Esophagus (tissue), 2 donors: ENCODE results near the gene OGDH. TPM values are rescaled to one million over a fixed set of nuclear protein-coding genes. Genes with fewer than 3 reads are reported as not detected.

Source experiments
- H3K27ac ChIP-seq, 2 donors: one replicate each; pipeline ENCODE4 v1.5.1; 2013; ENCODE audit warnings: low read depth in 2 of 2, mild to moderate bottlenecking in 2 of 2, inconsistent platforms in 1 of 2, low read length in 1 of 2, moderate library complexity in 1 of 2
- H3K27me3 ChIP-seq, 2 donors: one replicate each; pipeline ENCODE4 v1.6.1; 2013; ENCODE audit warnings: low read length in 2 of 2, control low read depth in 1 of 2, mild to moderate bottlenecking in 1 of 2; ENCODE audit not compliant: insufficient read depth in 2 of 2, control insufficient read depth in 1 of 2
- H3K36me3 ChIP-seq, 2 donors: one replicate each; pipeline ENCODE4 v1.6.1; 2013; ENCODE audit warnings: low read length in 1 of 2; ENCODE audit not compliant: control insufficient read depth in 2 of 2, insufficient read depth in 2 of 2
- H3K4me1 ChIP-seq, 2 donors: one replicate each; pipeline ENCODE4 v1.6.1; 2013; ENCODE audit warnings: low read length in 1 of 2; ENCODE audit not compliant: control insufficient read depth in 2 of 2, insufficient read depth in 2 of 2
- H3K4me3 ChIP-seq, 2 donors: one replicate each; pipeline ENCODE4 v1.5.1; 2013; ENCODE audit warnings: low read length in 2 of 2, mild to moderate bottlenecking in 2 of 2, low read depth in 1 of 2, moderate library complexity in 1 of 2
- H3K9me3 ChIP-seq, 2 donors: one replicate each; pipeline ENCODE4 v1.6.1; 2013; ENCODE audit warnings: mild to moderate bottlenecking in 2 of 2, low read depth in 1 of 2, low read length in 1 of 2, moderate library complexity in 1 of 2; ENCODE audit not compliant: control insufficient read depth in 2 of 2, insufficient read depth in 1 of 2
- WGBS, 2 donors: extraction: QIAGEN DNeasy Blood & Tissue Kit; methylation state at CpG; one replicate each; pipeline ENCODE4 v1.1.7; 2013; 5-methylcytosine and 5-hydroxymethylcytosine counted together
- polyA plus RNA-seq, 2 donors: library from polyadenylated mRNA; stranded (reverse); fragments of 200-250 nt; gene quantifications; one replicate each; pipeline ENCODE4 v1.2.3, GENCODE V29; 2013
- donor health status: healthy with polysubstance abuse.
- donor health status: Bipolar disorder and iron deficiency.

OGDH gene
- polyA plus RNA-seq, 2 donors = 25.8 to 43.0 TPM

DNA sequence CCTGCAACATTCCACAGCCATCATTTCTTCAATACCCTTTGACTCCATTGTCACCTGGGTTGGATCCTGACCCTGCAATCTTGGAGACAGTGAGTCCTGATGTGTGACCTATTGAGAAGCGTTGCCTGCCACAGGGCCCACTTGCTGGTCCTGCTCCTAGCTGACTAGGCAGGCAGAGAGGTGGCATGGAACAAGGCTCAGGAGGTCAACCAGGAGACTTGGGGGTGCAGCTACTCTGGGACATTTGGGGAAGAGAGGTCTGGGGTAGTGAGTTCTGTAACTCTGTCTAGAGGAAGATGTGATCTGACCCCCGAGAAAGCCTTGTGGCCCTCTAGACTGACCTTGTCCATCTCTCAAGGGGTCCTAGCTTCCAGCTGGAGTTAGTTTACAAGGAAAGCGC is 144.0 kb downstream of the OGDH start:
- peaks cover 9 to 33% of the 10 kb centered on the region in 2 donors for H3K4me1 ChIP-seq

DNA sequence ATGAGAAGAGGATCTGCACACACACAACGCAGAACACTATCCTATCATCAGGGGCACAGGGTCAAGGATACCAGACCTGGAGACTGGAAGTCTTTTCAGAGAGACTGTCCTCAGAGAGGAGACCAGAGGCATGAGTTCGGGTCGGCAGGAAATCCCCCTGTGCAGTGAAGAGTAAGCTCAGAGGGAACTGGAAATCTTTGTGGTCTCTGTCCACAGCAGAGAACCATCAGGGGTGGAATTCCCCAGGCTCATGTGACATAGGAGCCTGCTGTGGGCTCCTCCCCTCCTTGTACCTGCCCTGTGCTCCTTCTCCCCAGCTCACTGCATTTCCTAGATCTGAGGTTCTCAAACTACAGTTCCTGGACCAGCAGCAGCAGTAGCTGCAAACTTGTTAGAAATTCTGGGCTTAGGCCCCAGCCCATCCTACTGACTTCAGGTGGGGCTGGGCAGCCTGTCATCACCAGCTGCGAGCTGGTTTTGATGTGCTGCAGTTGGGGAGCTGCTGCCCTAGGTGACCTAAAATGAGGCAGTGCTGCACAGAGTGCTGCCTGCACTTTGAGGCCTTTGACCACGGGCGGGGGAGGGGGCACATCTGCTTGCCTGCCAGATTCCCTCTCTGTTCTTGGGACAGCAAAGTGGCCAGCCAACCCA is 144.6 kb downstream of the OGDH start:
- H3K36me3 ChIP-seq = peaks cover 0 to 2% of the 10 kb centered on the region in 2 donors
- peak overlapping the region in 1 of 2 donors; percentile 59 for H3K27ac ChIP-seq
- no peaks in the 10 kb centered on the region for H3K9me3 ChIP-seq
- peaks cover 10 to 34% of the 10 kb centered on the region in 2 donors for H3K4me1 ChIP-seq
- no peaks in the 10 kb centered on the region for H3K27me3 ChIP-seq
- H3K4me3 ChIP-seq = no peak overlapping the region
- 36 to 47% methylated on average over 6 of the region's 6 CpGs for WGBS, 2 donors

More for the DNA sequence above, 144.0 kb downstream of the OGDH start:
- Histone ChIP-seq H3K9me3 (no peaks in the 10 kb centered on the region), H3K27me3 (no peaks in the 10 kb centered on the region), H3K27ac (no peak overlapping the region), H3K36me3 (peaks cover 0 to 2% of the 10 kb centered on the region in 2 donors), H3K4me3 (no peak overlapping the region)
- 85 to 87% methylated on average over 3 of the region's 3 CpGs for WGBS, 2 donors

DNA sequence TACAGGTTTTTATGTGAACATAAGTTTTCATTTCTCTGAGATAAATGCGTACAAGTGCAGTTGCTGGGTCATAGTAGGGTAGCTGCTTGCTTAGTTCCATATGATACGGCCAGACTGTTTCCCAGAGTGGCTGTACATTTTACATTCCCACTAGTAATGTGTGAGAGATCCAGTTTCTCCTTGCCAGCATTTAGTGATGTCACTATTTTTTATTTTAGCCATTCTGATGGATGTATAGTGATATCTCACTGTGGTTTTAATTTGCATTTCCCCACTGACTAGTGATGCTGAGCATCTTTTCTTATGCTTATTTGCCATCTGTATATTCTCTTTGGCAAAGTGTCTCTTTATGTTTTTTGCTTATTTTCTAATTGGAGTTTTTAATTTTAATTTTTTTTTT is 146.4 kb downstream of the OGDH start:
- H3K4me1 ChIP-seq = peaks cover 16 to 34% of the 10 kb centered on the region in 2 donors

DNA sequence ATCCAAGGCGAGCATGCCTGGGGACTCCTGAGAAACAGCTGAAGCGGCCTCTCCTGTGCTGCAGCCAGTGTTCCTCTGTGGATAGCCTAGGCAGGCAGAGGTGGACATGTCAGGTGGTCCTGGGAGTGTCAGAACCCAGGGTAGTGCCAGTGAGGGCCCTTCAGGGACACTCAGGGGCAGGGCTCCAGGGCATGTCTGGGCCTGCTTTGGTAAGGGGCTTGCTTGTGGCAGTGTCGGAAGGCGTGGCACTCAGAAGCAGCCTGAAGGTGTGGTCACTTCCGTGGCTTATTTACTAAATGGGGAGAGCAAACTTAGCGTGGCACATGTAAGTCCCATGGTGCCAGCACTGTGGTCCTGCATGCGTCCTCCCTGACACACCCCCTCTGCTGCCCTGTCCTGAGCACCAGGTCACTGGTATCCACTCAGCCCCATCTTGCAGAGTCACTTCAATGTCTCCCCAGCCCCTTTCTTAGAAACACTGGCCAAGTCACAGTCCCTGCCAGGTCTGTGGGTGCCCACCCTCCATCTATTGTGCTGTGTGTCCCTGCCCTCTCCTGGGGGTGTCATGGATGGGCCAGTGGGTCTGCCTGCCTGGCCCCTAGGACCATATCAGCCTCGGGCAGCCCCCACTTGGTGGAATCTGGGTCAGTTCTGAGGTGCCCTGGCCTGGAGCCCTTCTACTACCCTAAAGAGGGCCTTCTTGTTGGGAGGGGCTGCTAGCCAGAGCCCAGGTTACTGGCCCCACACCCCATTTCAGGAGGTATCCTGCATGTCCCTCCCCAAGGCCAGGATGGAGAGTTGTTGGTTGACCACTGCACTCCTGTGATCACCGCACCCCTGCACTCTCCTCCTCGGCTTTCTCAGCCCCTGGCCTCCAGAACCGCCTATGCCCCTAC is 148.6 kb downstream of the OGDH start:
- H3K4me3 ChIP-seq = no peak overlapping the region
- peaks cover 12 to 26% of the 10 kb centered on the region in 2 donors for H3K4me1 ChIP-seq
- WGBS, 2 donors = 70 to 72% methylated on average over 11 of the region's 11 CpGs

More for the DNA sequence above, 146.4 kb downstream of the OGDH start:
- no peak overlapping the region for H3K27ac ChIP-seq
- WGBS, 2 donors = 87 to 95% methylated on average over 2 of the region's 2 CpGs
- no peak overlapping the region for H3K4me3 ChIP-seq
- H3K36me3 ChIP-seq = peaks cover 7 to 10% of the 10 kb centered on the region in 2 donors
- no peaks in the 10 kb centered on the region for H3K27me3 ChIP-seq
- no peaks in the 10 kb centered on the region for H3K9me3 ChIP-seq

DNA sequence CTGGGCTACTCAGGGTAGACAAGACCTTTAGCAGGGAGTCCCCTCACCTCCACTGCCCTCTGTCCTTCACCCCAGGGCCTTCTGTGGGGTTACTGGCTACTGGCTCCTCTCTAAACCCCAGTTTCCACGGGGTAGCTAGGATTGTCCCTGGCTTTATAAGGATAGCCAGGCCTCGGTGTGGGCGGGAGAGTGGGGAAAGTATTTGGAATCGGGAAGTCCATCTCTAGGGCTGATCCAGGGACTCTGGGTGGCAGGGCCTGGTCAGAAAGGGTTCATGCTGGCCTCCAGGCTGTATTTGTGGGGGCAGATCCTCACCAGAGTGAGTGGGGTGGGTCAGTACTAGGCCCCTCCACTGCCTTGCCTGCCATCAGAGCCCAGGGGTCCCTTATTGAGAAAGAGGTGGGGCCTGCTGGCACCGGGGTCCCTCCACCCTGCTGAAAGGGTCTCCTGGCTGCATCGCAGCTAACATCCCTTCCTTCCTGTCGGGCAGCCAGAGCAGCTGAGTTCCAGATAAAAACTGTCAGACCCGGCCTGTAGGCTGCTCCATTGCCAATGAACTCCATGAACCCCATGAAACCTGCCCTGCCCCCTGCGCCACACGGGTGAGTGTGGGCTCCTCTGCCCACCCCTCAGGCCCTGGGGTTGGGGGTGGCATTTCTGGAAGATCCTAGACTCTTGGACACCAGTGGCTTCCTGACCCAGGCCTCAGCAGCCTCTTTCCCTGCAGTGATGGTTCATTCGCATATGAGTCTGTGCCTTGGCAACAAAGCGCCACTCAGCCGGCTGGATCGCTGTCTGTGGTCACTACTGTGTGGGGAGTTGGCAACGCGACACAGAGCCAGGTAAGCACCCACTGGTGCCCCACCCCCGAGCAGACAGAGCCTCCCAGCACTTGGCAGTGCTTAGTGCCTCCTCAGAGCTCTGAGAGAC is 149.5 kb downstream of the OGDH start:
- peaks cover 16 to 26% of the 10 kb centered on the region in 2 donors for H3K36me3 ChIP-seq
- H3K27ac ChIP-seq = peak overlapping the region in 1 of 2 donors; percentile 55
- no peaks in the 10 kb centered on the region for H3K27me3 ChIP-seq
- H3K9me3 ChIP-seq = no peaks in the 10 kb centered on the region
- peaks cover 12 to 17% of the 10 kb centered on the region in 2 donors for H3K4me1 ChIP-seq
- 65 to 68% methylated on average over 17 of the region's 17 CpGs for WGBS, 2 donors
- H3K4me3 ChIP-seq = no peak overlapping the region

More for the DNA sequence above, 148.6 kb downstream of the OGDH start:
- Histone ChIP-seq H3K9me3 (no peaks in the 10 kb centered on the region), H3K27me3 (no peaks in the 10 kb centered on the region), H3K36me3 (peaks cover 12 to 20% of the 10 kb centered on the region in 2 donors), H3K27ac (peak overlapping the region in 1 of 2 donors; percentile 41)

DNA sequence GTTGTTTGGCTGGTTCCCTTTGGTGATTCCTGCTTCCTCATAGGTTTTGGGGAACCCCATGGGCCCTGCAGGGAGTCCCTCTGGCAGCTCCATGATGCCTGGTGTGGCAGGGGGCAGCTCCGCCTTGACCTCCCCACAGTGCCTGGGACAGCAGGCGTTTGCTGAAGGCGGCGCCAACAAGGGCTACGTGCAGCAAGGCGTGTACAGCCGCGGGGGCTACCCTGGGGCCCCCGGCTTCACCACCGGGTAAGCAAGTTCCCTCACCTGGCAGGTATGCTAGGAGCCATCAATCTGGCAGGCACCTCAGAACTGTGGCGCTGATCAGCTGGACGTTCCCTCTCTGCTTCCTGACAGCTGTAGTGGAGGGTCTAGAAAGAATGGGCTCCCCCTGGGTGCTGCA is 150.5 kb downstream of the OGDH start:
- H3K4me1 ChIP-seq = peaks cover 12 to 19% of the 10 kb centered on the region in 2 donors
- H3K27ac ChIP-seq = no peak overlapping the region
- 80% methylated on average over 12 of the region's 12 CpGs for WGBS, 2 donors
- no peak overlapping the region for H3K4me3 ChIP-seq
- peaks cover 18 to 34% of the 10 kb centered on the region in 2 donors for H3K36me3 ChIP-seq
- no peaks in the 10 kb centered on the region for H3K9me3 ChIP-seq
- no peaks in the 10 kb centered on the region for H3K27me3 ChIP-seq

DNA sequence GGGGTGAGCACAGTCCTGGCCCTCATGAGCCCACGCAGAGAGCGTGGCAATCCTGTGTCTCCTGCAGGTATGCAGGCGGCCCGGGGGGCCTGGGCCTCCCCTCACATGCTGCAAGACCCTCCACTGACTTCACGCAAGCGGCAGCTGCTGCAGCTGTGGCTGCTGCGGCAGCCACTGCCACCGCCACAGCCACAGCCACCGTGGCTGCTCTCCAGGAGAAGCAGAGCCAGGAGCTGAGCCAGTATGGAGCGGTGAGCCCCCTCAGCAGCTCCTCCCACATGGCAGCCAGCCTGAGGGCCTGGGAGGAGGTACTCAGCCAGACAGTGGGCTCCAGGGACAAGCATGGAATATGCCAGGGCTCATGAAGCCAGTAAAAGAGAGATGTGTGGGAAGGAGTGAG is 150.9 kb downstream of the OGDH start:
- 70 to 75% methylated on average over 10 of the region's 10 CpGs for WGBS, 2 donors
- Histone ChIP-seq H3K27ac (no peak overlapping the region), H3K27me3 (no peaks in the 10 kb centered on the region), H3K4me1 (peaks cover 12 to 21% of the 10 kb centered on the region in 2 donors), H3K9me3 (no peaks in the 10 kb centered on the region), H3K36me3 (peaks cover 18 to 35% of the 10 kb centered on the region in 2 donors), H3K4me3 (no peak overlapping the region)

DNA sequence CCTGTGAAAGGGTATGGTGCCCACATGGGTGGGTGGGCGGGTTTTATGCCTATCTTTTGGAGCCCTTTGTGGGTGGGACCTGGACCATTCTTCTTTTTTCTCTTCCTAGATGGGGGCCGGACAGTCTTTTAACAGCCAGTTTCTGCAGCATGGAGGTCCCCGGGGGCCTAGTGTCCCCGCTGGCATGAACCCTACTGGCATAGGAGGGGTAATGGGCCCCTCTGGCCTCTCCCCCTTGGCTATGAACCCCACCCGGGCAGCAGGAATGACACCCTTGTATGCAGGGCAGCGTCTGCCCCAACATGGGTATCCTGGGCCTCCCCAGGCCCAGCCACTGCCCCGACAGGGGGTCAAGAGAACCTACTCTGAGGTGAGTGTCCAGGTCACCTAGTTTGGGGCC is 151.3 kb downstream of the OGDH start:
- no peak overlapping the region for H3K4me3 ChIP-seq

More for the DNA sequence above, 151.3 kb downstream of the OGDH start:
- Histone ChIP-seq H3K9me3 (no peaks in the 10 kb centered on the region), H3K27me3 (no peaks in the 10 kb centered on the region), H3K4me1 (peaks cover 12 to 24% of the 10 kb centered on the region in 2 donors), H3K36me3 (peaks cover 18 to 37% of the 10 kb centered on the region in 2 donors), H3K27ac (no peak overlapping the region)
- WGBS, 2 donors = 91 to 92% methylated on average over 7 of the region's 7 CpGs
